NCI-H1436 (cell line): ENCODE data around the gene IQCN.

ENCODE experiments used
- DNase-seq: peaks from one replicate; lab custom pipeline; 2025; lab: John Stamatoyannopoulos, UW

The IQCN gene

GRCh38 chr19:18286973-18287635 is 12.9 kb upstream of the IQCN start:
- DNase-seq, result no peak

- DNase-seq, result no peak
Observed at GRCh38 chr19:18284712-18285360, 10.6 kb upstream of the IQCN start.

GRCh38 chr19:18283338-18283737 is 9.1 kb upstream of the IQCN start:
- DNase-seq, result no peak

- no peak for DNase-seq
Observed at GRCh38 chr19:18282788-18283141, 8.5 kb upstream of the IQCN start.

GRCh38 chr19:18282021-18282787 is 8.0 kb upstream of the IQCN start:
- DNase-seq, result no peak

- peak; percentile 95 for DNase-seq
Observed at GRCh38 chr19:18281082-18282020, 7.1 kb upstream of the IQCN start, which contains the start of gene JUND. Gene JUND, minus strand, starts transcription at chr19:18281622. Its CDS starts 138 bp downstream, at chr19:18281484.

GRCh38 chr19:18280247-18281081 is 6.2 kb upstream of the IQCN start:
- peak; percentile 80 for DNase-seq

GRCh38 chr19:18279516-18280246 is 5.4 kb upstream of the IQCN start:
- DNase-seq, result peak; percentile 92

- no peak for DNase-seq
Observed at GRCh38 chr19:18279266-18279515, 4.9 kb upstream of the IQCN start.

GRCh38 chr19:18278521-18279265 is 4.4 kb upstream of the IQCN start:
- no peak for DNase-seq

- no peak for DNase-seq
Observed at GRCh38 chr19:18274781-18275356, 617 bp upstream of the IQCN start.

- no peak for DNase-seq
Observed at GRCh38 chr19:18273561-18274218, 562 bp downstream of the IQCN start.

GRCh38 chr19:18271433-18271841 is 2.8 kb downstream of the IQCN start:
- no peak for DNase-seq

- DNase-seq, result no peak
Observed at GRCh38 chr19:18270326-18270725, 3.9 kb downstream of the IQCN start.

GRCh38 chr19:18269070-18269723 is 5.1 kb downstream of the IQCN start:
- no peak for DNase-seq

- no peak for DNase-seq
Observed at GRCh38 chr19:18266771-18267686, 7.2 kb downstream of the IQCN start.

GRCh38 chr19:18265582-18265981 is 8.7 kb downstream of the IQCN start:
- DNase-seq, result no peak
